OCI-LY3 (cell line): ENCODE data around the gene DCTN3.

ENCODE experiments used
- CTCF ChIP-seq: fragments of 200-600, 300-600 bp; sonication (generic); IDR thresholded peaks from 2 replicates; pipeline ENCODE4 v1.5.1; 2014; ENCODE audit warnings: antibody characterized with exemption, low read length, low read depth
- EZH2phosphoT487 ChIP-seq: fragments of 200-600 bp; shearing (Covaris generic); IDR thresholded peaks from 2 replicates; pipeline ENCODE4 v1.6.1; 2018; ENCODE audit warnings: antibody characterized with exemption, mixed run types, low read depth

- TF ChIP-seq CTCF: no peak
- TF ChIP-seq EZH2phosphoT487: no peak
These were observed at the start of gene DCTN3 for GRCh38 chr9:34620061-34620994.
